Measurements from ENCODE around the gene MARK3. TPM values are rescaled to one million over a fixed set of nuclear protein-coding genes. Genes with fewer than 3 reads are reported as not detected.

MARK3 gene
- total RNA-seq, 1 experiment from 2014 or later, result 81.9 TPM

DNA sequence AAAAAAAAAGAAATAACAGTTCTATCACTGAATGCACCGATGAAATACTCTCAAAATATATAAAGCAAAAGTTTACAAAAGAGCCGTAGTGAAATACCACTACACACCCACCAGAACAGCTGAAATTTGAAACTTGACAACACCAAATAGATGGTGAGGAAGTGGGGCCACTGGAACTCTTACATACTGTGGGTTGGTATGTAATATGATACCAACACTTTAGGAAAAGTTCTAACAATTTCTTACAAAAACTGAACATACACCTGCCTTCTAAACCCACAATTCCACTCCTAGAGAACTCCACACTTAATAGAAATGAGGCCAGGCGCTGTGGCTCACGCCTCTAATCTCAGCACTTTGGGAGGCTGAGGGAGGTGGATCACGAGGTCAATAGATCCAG, 37.1 kb upstream of the MARK3 start:
- Histone ChIP-seq H3K56ac (ENCODE audit: insufficient read length, low read depth, low read length) (no peak overlapping the region), H3K18ac (ENCODE audit: insufficient read length, low read depth, low read length) (no peak overlapping the region), H3K4me1 (ENCODE audit: insufficient read depth, low read length) (peaks cover 5% of the 10 kb centered on the region; the same call in 1 of the 2 replicates), H3K4ac (ENCODE audit: low read depth, low read length) (no peak overlapping the region), H3K23me2 (ENCODE audit: insufficient read length, low read depth, low read length, poor library complexity, severe bottlenecking) (no peaks in the 10 kb centered on the region), H2BK15ac (ENCODE audit: low read depth, low read length) (no peak overlapping the region), H3K27me3 (ENCODE audit: insufficient read depth, low read length) (no peaks in the 10 kb centered on the region), H3K79me1 (ENCODE audit: insufficient read depth, low read depth, low read length, poor library complexity, severe bottlenecking) (no peaks in the 10 kb centered on the region), H2AFZ (ENCODE audit: low read length) (no peak overlapping the region), H3K9ac (ENCODE audit: extremely low read depth, insufficient read length, low read length) (no peak overlapping the region), H3K23ac (ENCODE audit: insufficient read length, low read depth, low read length) (no peak overlapping the region), H4K91ac (ENCODE audit: insufficient read length, low read depth, low read length) (no peak overlapping the region), H3K9me3 (ENCODE audit: control insufficient read depth, low read depth, low read length) (no peaks in the 10 kb centered on the region), H2BK20ac (ENCODE audit: low read depth, low read length, poor library complexity, severe bottlenecking) (no peak overlapping the region), H4K5ac (ENCODE audit: insufficient read length, low read depth, low read length) (no peak overlapping the region), H3T11ph (ENCODE audit: low read length) (no peak overlapping the region), H2BK5ac (ENCODE audit: insufficient read length, low read length) (no peak overlapping the region), H3K14ac (ENCODE audit: insufficient read depth, low read length) (no peak overlapping the region), H3K79me2 (ENCODE audit: insufficient read depth, low read length) (no peaks in the 10 kb centered on the region), H2BK120ac (ENCODE audit: low read depth, low read length, poor library complexity, severe bottlenecking) (no peak overlapping the region), H3K27ac (ENCODE audit: insufficient read length, low read depth, low read length) (no peak overlapping the region), H2BK12ac (ENCODE audit: insufficient read length, low read depth, low read length) (no peak overlapping the region), H4K8ac (replicated peaks; ENCODE audit: insufficient read length, low read depth, low read length) (no peak overlapping the region), H4K20me1 (ENCODE audit: control insufficient read depth, insufficient read depth, insufficient read length) (peaks cover 3% of the 10 kb centered on the region), H3K4me2 (ENCODE audit: insufficient read depth, insufficient read length, low read length) (no peak overlapping the region), H2AK5ac (ENCODE audit: insufficient read length, low read length) (no peak overlapping the region)
- Mint-ChIP-seq H3K4me3 (no peak overlapping the region), H3K27me3 (ENCODE audit: low read depth) (no peaks in the 10 kb centered on the region; the same call in 1 of the 2 replicates), H3K36me3 (ENCODE audit: insufficient read depth in 1 of 3, low read depth in 3 of 3) (peaks cover 4 to 20% (median 18%) of the 10 kb centered on the region in 3 experiments; a peak in 6 of 7 replicates), H3K27ac (no peak overlapping the region), H3K9me3 (no peaks in the 10 kb centered on the region; a peak in 1 of 5 replicates), H3K4me1 (peaks cover 15 to 19% of the 10 kb centered on the region in 2 experiments)
- WGBS (ENCODE audit: extremely low coverage, insufficient read length, low lambda C conversion rate), result no CpG with 5 or more reads among the region's 5 CpGs
- DNase-seq, result no peak
- TF ChIP-seq, protein P1, sequence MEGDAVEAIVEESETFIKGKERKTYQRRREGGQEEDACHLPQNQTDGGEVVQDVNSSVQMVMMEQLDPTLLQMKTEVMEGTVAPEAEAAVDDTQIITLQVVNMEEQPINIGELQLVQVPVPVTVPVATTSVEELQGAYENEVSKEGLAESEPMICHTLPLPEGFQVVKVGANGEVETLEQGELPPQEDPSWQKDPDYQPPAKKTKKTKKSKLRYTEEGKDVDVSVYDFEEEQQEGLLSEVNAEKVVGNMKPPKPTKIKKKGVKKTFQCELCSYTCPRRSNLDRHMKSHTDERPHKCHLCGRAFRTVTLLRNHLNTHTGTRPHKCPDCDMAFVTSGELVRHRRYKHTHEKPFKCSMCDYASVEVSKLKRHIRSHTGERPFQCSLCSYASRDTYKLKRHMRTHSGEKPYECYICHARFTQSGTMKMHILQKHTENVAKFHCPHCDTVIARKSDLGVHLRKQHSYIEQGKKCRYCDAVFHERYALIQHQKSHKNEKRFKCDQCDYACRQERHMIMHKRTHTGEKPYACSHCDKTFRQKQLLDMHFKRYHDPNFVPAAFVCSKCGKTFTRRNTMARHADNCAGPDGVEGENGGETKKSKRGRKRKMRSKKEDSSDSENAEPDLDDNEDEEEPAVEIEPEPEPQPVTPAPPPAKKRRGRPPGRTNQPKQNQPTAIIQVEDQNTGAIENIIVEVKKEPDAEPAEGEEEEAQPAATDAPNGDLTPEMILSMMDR (conservative IDR thresholded peaks at IDR 0.05), result no peak

All from H9 (cell line).